ENCODE measurements around the gene EIF4E1B.

EIF4E1B gene

GRCh38 chr5:176626876-176627236 is 3.6 kb upstream of the EIF4E1B start:
- no peak for DNase-seq (ENCODE audit: low read depth, low spot score)

DNA sequence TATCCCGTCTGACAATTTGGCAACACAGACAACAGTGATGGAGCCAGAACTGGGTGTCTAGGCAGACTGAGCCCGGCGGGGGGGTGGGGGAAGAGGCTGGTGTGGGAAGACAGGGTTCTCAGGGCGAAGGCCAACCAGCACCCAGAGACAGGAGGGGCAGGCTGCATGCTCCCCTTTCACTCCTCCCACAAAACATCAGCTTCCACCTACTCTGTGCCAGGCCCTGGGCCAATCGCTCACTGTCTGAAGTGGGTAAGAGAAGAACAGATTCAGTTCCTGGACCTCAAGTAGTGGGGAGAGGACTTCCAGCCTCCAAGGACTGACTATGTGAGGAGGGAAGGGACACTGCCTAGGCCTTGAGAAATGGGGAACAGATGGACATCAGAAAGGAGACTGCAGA is 2.9 kb upstream of the EIF4E1B start:
- no peak for DNase-seq (ENCODE audit: low read depth, low spot score)

GRCh38 chr5:176628406-176629228 is 1.9 kb upstream of the EIF4E1B start:
- DNase-seq (ENCODE audit: low read depth, low spot score): no peak

- no peak for DNase-seq (ENCODE audit: low read depth, low spot score)
These were observed 1.1 kb upstream of the EIF4E1B start for GRCh38 chr5:176629317-176629852.

- no peak for DNase-seq (ENCODE audit: low read depth, low spot score)
These were observed 277 bp downstream of the EIF4E1B start for GRCh38 chr5:176630681-176631222.

DNA sequence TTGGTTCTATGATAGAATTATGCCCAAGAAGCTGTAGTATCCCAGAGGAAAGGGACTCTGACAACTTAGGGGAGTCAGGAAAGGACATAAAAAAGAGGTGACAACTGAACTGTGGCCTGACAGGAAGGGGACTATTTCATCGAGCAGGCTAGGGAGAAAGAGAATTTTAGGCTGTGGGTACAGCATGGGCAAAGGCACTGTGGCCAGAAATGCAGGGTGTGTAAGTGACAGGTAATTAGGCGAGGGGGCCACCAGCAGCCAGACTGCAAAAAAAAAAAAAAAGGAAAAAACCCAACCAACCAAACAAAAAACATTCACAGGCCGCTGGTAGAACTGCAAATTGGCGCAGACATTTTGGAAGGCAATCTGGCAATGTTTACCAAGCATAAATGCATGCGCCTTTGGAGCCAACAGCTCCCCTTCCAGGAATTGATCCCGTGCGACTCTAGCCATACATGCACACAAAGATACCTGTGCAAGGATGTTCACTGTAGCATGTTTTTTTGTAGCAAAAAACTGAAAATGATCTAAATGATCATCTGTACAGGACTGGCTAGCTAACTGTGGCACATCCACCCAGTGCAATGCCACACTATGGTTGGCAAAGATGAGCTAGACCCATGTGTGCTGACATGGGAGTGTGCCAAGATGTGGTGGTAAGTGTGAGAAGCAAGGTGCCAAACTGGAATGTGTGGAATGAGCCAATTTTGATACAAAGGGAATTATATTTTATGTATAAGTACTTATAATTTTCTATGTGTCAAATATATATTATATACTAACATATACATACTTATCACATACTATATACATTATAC is 1.1 kb downstream of the EIF4E1B start:
- no peak for DNase-seq (ENCODE audit: low read depth, low spot score)

- DNase-seq (ENCODE audit: low read depth, low spot score): no peak
These were observed 2.3 kb downstream of the EIF4E1B start for GRCh38 chr5:176632745-176633144.

DNA sequence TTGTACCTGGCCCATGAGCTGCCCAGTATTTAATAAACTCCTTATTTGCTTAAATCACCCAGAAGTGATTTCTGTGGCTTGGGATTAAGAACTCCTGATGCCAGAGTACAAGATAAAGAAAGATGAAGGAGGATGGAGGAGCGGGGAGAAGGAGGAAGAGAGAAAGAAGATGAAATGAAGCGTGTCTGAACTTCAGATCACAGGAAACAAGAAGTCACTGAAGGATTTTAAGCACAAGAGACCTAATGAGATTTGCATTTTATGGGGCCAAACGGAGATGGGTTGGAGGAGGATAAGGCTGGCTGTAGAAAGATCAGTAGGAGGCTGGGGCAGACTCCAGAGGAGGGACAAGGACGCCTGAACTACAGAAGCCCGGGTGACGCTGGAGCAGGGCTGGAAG is 3.1 kb downstream of the EIF4E1B start:
- DNase-seq (ENCODE audit: low read depth, low spot score): no peak

GRCh38 chr5:176636426-176636825 is 6.0 kb downstream of the EIF4E1B start:
- no peak for DNase-seq (ENCODE audit: low read depth, low spot score)

DNA sequence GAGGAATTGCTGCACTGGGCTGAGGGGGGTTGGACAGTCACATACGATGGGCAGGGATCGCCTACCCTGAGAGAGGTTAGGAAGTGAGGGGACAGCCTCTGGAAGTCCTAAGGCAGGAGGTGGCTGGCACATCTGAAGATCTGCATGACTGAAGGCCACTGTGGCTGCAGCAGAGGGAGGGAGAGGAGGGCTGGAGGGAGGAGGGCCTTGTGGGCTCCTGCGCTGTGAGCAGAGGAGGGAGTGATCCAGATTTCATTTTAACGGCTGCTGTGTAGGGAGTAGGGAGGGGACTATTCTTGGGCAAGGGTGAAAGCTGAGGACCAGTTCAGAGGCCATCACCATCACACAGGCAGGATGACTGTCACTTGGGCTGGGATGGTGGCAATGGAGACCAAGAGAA is 7.1 kb downstream of the EIF4E1B start:
- no peak for DNase-seq (ENCODE audit: low read depth, low spot score)

DNA sequence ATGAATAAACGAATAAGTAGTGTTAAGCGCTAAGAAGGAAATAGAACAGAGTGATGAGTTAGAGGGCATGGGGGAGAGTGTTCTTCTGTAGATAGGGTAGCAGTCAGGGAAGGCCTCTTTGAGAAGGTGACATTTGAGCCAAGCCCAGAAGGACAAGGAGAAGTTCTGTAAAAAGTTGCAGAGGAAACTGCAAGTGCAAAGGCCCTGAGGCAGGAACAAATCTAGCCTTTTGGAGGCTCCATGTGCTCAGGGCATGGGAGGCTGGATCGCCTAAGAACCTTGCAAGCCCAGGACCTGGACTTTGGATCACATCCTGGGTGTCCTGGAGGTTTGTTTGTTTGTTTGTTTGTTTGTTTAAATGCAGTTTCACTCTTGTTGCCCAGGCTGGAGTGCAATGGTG is 8.0 kb downstream of the EIF4E1B start:
- no peak for DNase-seq (ENCODE audit: low read depth, low spot score)

GRCh38 chr5:176639208-176639607 is 8.7 kb downstream of the EIF4E1B start:
- no peak for DNase-seq (ENCODE audit: low read depth, low spot score)

- no peak for DNase-seq (ENCODE audit: low read depth, low spot score)
These were observed 9.5 kb downstream of the EIF4E1B start for GRCh38 chr5:176639981-176640380.

- no peak for DNase-seq (ENCODE audit: low read depth, low spot score)
These were observed 10.1 kb downstream of the EIF4E1B start for GRCh38 chr5:176640616-176641015.

DNA sequence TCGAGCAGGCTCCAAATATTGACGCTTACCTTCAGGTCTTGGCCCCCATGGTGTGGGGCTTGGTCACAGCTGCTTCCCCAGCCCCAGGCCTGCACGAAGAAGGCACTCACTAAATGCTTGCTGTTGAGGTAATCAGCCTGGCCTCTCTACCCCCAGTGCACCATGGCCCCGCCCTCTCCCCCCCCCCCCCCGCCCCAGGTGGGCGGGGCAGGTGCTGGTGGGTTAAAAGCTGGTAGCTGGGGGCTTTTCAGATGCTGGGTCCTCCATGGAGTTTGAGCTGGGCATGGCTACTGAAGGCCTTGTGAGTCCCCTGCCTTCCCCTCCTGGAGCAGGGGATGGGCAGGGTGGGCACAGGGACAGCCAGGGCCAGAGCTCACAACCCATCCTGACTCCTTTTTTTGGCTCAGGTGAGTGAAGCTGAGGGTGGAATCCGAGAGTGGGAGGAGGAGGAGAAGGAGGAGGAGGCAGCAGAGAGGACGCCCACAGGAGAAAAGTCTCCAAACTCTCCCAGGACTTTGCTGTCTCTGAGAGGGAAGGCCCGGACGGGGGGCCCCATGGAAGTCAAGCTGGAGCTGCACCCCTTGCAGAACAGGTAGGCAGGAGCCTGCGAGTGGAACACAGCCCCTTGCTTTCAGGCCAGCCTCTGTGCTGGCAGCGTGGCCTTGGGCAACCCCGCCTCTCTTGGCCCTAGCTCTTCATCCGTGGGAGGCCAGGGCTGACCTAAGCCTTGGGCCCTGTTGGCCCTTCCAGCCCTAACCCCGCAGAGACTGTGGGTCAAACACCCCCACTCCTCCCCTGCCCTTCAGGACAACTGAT is 12.4 kb downstream of the EIF4E1B start:
- DNase-seq (ENCODE audit: low read depth, low spot score): no peak

DNA sequence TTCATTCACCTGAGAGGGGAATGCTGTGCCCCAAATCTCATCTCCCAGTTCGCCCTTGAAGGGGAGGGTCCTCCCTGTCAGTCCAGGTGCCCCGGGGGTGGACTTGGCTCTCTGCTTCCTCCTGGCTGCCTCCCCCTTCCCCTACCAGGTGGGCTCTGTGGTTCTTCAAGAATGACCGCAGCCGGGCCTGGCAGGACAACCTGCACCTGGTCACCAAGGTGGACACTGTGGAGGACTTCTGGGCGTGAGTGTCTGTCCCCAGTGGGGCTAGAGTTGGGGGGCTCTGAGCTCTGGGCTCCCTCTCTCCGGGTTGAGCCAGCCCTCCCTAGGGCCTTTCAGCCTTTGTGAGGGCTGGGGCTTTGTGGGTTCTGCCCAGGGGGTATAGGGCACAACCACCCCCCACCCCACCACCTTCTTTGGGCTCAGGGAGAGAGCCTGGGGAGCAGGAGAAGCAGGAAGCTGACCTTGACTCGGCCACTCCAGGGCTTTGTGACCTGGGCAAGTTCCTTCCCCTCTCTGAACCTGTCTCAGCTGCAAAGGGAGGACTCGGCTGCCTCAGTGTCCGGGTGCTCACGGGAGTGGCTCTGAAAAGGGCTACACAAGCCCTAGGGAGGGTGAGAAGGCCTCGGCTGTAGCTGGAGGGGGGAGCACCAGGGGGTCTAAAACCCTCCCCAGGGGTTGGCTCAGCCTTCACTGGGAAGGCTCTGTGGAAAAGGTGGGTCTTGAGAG is 13.2 kb downstream of the EIF4E1B start:
- DNase-seq (ENCODE audit: low read depth, low spot score): no peak

DNA sequence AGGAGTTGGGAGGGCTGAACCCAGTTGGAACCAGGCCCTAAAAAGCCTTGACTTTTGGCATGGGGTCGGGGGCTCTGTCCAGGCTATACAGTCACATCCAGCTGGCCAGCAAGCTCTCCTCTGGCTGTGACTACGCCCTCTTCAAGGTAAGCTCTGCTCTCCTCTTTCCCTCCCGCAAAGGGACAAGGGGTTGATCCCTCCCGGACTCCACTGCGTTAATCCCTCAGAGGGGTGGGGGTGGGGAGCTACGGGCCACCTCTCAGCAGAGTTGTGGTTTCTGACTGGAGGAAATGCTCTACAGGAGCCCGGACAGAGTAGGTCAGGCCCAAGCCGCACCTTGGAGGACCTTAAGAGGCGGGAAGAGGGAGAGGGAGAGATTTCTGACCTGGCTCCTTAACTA is 13.8 kb downstream of the EIF4E1B start:
- no peak for DNase-seq (ENCODE audit: low read depth, low spot score)

DNA sequence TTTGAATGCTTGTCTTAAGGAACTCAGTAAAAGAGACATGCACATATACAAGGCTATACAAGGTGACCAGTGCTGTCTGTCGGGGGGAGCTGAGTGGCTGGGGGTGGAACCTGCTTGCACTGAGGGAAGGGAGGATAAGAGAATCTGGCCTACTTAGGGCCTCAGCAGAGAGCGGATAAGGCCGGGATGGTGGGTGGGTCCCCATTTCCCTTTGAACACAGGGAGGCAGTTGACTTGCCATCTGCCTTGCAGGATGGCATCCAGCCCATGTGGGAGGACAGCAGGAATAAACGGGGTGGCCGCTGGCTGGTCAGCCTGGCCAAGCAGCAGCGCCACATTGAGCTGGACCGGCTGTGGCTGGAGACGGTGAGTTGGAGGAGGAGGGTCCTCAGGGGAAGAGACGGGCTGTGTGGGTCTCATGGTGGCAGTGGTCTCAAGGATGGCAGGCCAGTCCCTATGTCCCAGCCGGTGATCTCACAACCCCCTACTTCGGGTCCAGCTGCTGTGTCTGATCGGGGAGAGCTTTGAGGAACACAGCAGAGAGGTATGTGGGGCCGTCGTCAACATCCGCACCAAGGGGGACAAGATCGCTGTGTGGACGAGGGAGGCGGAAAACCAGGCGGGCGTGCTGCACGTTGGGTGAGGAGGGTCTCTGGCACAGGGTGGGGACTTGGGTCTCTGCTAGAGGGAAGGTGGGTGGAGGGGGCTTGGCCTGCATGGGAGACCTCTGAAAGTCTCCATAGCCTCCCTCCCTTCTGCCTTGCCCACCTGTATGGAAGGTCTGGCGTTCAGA is 14.6 kb downstream of the EIF4E1B start:
- no peak for DNase-seq (ENCODE audit: low read depth, low spot score)

DNA sequence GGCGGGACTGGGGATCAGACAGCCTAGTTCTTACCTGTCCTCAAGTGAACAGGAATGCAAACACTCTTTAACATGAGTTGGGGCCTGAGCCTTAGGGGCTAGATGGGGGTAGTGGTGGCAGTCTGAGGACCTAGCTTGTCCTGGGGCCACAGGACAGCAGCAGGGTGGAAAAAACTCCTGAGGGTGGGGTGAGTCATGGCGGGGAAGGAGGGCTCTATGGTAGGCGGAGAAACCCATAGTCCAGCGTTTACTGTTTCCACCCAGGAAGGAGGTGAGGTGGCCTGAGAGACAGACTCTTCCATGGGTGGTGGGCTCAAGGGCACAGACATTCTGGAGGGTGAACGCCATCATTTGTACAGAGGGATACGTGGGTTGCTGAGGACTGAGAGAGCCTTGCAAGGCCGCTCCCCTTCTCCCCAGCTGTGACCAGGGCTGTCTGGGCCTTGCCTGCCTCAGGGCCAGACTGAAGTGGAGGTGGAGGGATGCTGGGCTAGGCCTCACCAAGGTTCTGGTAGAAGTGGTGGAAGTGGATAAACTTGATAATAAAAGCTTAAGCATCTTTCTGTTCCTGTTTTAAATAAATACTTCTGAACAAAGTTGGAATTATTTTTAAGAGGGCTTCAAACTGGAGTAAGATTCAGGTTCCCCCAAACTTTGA is 15.7 kb downstream of the EIF4E1B start:
- no peak for DNase-seq (ENCODE audit: low read depth, low spot score)

- DNase-seq (ENCODE audit: low read depth, low spot score): no peak
These were observed 16.2 kb downstream of the EIF4E1B start for GRCh38 chr5:176646707-176647029.

Data from astrocyte of the hippocampus (primary cell).